Activated CD4-positive, alpha-beta T cell treated with anti-CD3 and anti-CD28 coated beads, Interleukin-2, amount 10 ng/mL, durations not matched to agents 7 days and 5 days (primary cell): ENCODE measurements around the gene DSCAML1. TPM values are rescaled to one million over a fixed set of nuclear protein-coding genes. Genes with fewer than 3 reads are reported as not detected.

Experiments
- CTCF ChIA-PET: fragments of 350-600 bp; sonication (Branson Sonifier 250); formaldehyde crosslinking; loops from one replicate; lab custom pipeline; 2021; ENCODE audit warnings: antibody characterized with exemption; lab: Charles Lee
- POLR2A ChIA-PET: fragments of 350-600 bp; sonication (Branson Sonifier 250); formaldehyde crosslinking; loops from one replicate; lab custom pipeline; 2021; ENCODE audit warnings: antibody characterized with exemption; lab: Charles Lee
- DNase-seq: peaks from one replicate; pipeline ENCODE4 v3.0.0-alpha.2; 2020
- H3K27ac Mint-ChIP-seq: one replicate; pipeline ENCODE4 v1.8.0; 2021; ENCODE audit warnings: mild to moderate bottlenecking, moderate library complexity, mixed read lengths
- H3K27me3 Mint-ChIP-seq: one replicate; pipeline ENCODE4 v1.8.0; 2021; ENCODE audit warnings: mixed read lengths
- H3K36me3 Mint-ChIP-seq: one replicate; pipeline ENCODE4 v1.8.0; 2021; ENCODE audit warnings: low read depth, mixed read lengths
- H3K4me1 Mint-ChIP-seq: one replicate; pipeline ENCODE4 v1.8.0; 2021; ENCODE audit warnings: mixed read lengths
- H3K4me3 Mint-ChIP-seq: one replicate; pipeline ENCODE4 v1.8.0; 2021; ENCODE audit warnings: mild to moderate bottlenecking, moderate library complexity, mixed read lengths
- H3K9me3 Mint-ChIP-seq: one replicate; pipeline ENCODE4 v1.8.0; 2021; ENCODE audit warnings: mixed read lengths
- total RNA-seq, 2 experiments: library from RNA; stranded (reverse); gene quantifications; one replicate each; pipeline ENCODE4 v1.2.3, GENCODE V29; 2021

Gene DSCAML1
- total RNA-seq, 2 experiments from 2014 or later: 0.02 to 0.25 TPM

DNA sequence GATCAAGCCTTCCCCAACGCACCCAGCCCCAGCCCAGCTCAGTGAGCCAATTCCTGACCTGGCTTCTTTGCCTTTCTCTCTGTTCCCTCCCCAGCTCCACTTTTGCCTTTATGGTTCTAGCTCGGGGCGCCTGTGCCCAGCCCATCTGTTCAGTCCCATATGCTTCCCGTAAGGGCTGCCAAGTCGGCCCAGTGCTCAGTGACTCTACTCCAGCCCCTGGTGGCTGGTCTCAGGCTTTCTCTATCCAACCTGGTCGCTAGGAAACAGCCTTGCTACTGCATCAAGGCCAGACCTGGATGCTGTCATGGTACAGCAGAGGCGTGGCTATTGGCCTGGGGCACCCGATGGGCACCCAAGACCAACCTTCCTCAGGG lies 178.0 kb downstream of the DSCAML1 start:
- Mint-ChIP-seq H3K4me1 (no peaks in the 10 kb centered on the region), H3K27ac (no peak overlapping the region), H3K4me3 (no peak overlapping the region), H3K36me3 (no peaks in the 10 kb centered on the region), H3K27me3 (peaks cover 11% of the 10 kb centered on the region), H3K9me3 (peaks cover 6% of the 10 kb centered on the region)
- DNase-seq: no peak
- CTCF ChIA-PET: interaction anchor here (0.6 to 1.3 kb wide), 2 partner anchors 13 to 370 kb away, joined by 4 to 5 read pairs; no protein-coding TSS in a partner anchor
- POLR2A ChIA-PET: no interaction called here

DNA sequence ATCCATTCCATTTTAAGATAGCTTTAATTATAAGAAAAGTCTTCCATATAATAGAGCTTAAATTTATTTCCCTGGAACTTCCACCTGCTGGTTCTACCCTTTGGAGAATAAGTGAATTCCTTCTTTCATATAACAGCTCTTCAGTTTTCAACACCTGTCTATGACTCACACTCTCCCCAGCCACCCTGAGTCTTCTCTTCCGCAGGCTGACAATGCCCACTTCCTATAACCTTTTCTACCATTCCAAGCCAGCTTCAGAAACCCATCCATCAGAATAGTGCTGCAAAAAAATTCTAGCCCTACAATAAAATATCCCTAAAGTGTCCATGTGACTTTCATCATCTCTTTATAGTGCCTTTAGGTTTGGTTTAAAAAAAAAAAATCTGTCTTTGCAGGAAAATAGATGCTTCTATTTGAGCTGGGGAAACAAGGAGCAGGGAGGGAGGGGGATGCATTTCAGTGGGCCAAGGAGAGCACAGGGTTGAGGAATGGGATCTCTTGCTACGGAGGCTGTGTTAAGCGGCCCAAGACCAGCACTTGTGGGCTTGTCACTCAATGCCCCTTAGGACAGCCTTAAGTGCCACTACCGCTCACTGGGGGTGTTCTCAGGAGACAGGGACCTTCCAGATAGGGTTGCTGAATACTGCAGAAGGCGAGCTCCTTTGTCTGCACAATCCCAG lies 178.6 kb downstream of the DSCAML1 start:
- CTCF ChIA-PET: interaction anchor here (0.6 to 1.3 kb wide), 4 partner anchors 10 to 371 kb away, joined by 3 to 5 read pairs (median 4); no protein-coding TSS in a partner anchor
- H3K4me1 Mint-ChIP-seq: no peaks in the 10 kb centered on the region
- H3K36me3 Mint-ChIP-seq: no peaks in the 10 kb centered on the region
- H3K27ac Mint-ChIP-seq: no peak overlapping the region
- H3K27me3 Mint-ChIP-seq: peaks cover 6% of the 10 kb centered on the region
- DNase-seq: no peak
- H3K9me3 Mint-ChIP-seq: peaks cover 6% of the 10 kb centered on the region
- no peak overlapping the region for H3K4me3 Mint-ChIP-seq
- POLR2A ChIA-PET: no interaction called here

DNA sequence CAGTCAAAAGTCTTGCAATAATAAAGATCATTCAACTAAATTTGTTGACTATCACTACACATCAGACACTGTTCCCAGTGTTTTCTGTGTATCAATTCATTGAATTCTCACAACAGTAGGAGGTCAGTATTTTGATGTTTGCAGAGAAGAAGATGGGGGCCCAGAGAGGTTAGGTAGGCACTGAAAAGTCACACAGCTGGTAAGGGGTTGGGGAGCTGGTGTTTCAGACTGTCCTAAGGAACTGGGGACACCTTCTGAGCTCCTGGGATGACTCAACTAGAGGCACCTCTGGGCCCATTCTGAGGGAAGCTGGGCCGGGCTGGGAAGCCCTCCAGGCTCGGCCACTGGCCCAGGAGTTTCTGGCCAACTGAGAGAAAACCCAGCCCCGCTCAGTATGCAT lies 180.0 kb downstream of the DSCAML1 start:
- Mint-ChIP-seq H3K4me3 (no peak overlapping the region), H3K27me3 (peaks cover 6% of the 10 kb centered on the region), H3K9me3 (peaks cover 6% of the 10 kb centered on the region), H3K27ac (no peak overlapping the region), H3K36me3 (no peaks in the 10 kb centered on the region), H3K4me1 (no peaks in the 10 kb centered on the region)
- ChIA-PET POLR2A (interaction anchor here (0.6 kb wide), 1 partner anchor 30 kb away, joined by 4 read pairs; no protein-coding TSS in a partner anchor), CTCF (interaction anchor here (1.0 to 1.2 kb wide), 2 partner anchors 8 to 23 kb away, joined by 3 read pairs; no protein-coding TSS in a partner anchor)
- DNase-seq: no peak

DNA sequence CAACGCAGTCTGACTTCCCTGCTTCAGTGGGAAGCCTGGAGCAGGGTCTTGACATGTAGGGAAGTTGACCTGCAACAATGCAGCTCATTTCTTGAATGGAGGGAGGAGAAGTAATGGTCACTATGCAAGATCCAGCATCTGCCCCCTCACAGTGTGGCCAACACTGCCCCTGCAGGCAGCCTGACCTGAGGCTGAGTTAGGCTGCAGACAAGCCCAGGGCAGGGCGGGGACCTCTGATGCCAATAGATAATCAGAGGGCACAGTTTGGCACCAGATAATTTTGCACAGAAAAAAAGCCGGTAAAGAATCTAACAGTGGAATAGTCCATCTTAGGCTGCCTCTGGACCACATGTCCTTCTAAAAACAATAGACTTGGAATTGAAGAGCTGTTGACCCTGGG lies 182.3 kb downstream of the DSCAML1 start:
- peaks cover 3% of the 10 kb centered on the region for H3K4me1 Mint-ChIP-seq
- H3K9me3 Mint-ChIP-seq: no peaks in the 10 kb centered on the region
- H3K4me3 Mint-ChIP-seq: no peak overlapping the region
- ChIA-PET CTCF (no interaction called here), POLR2A (no interaction called here)
- DNase-seq: no peak
- no peak overlapping the region for H3K27ac Mint-ChIP-seq
- H3K36me3 Mint-ChIP-seq: no peaks in the 10 kb centered on the region
- H3K27me3 Mint-ChIP-seq: no peaks in the 10 kb centered on the region

DNA sequence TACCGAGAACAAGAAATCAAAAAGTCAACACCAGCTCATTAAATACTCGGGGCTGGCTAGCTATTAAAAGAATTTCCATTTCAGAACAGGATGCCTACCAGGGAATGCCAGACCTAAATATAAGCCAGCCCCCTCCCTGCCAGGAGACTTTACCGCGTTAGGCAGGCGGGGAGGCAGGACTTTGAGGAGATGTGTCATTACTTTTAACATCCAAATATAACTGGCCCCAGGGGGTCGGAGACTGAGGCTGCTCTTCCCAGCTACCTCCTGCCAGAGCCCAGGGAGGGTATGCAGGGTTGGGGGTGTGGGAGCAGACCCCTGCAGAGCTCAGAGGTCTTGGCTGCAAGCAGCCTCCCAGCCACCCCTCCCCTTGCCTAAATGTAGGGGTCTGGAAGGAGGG lies 183.5 kb downstream of the DSCAML1 start:
- H3K27ac Mint-ChIP-seq: no peak overlapping the region
- H3K36me3 Mint-ChIP-seq: no peaks in the 10 kb centered on the region
- no peaks in the 10 kb centered on the region for H3K27me3 Mint-ChIP-seq
- H3K9me3 Mint-ChIP-seq: no peaks in the 10 kb centered on the region
- POLR2A ChIA-PET: no interaction called here
- CTCF ChIA-PET: interaction anchor here (0.9 to 1.4 kb wide), 2 partner anchors 13 to 187 kb away, joined by 3 read pairs; no protein-coding TSS in a partner anchor
- peaks cover 3% of the 10 kb centered on the region for H3K4me1 Mint-ChIP-seq
- DNase-seq: no peak
- H3K4me3 Mint-ChIP-seq: no peak overlapping the region

DNA sequence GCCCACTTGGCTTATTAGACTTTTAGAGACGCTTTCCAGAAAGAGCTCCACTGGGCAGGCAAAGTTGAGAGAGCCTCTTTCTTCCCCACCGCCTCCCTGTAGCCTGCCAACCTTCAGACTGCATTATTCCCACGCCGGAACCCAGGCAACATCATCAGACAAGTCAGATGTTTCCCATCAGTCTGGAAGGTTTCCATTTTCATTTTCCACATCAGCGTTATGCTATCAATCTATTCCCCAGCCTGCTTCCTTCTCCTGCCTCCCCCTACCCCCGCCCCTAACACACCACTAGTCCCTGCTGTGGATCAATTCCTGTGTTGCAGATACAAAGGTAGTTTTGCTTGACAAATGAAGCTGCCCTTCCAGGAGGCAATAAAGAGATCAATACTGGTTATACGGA lies 184.8 kb downstream of the DSCAML1 start:
- no peak overlapping the region for H3K27ac Mint-ChIP-seq
- no peak overlapping the region for H3K4me3 Mint-ChIP-seq
- no peaks in the 10 kb centered on the region for H3K36me3 Mint-ChIP-seq
- CTCF ChIA-PET: interaction anchor here (2.4 kb wide), 1 partner anchor 9 kb away, joined by 11 read pairs; no protein-coding TSS in a partner anchor
- DNase-seq: no peak
- POLR2A ChIA-PET: no interaction called here
- H3K27me3 Mint-ChIP-seq: no peaks in the 10 kb centered on the region
- H3K9me3 Mint-ChIP-seq: no peaks in the 10 kb centered on the region
- H3K4me1 Mint-ChIP-seq: peaks cover 4% of the 10 kb centered on the region

DNA sequence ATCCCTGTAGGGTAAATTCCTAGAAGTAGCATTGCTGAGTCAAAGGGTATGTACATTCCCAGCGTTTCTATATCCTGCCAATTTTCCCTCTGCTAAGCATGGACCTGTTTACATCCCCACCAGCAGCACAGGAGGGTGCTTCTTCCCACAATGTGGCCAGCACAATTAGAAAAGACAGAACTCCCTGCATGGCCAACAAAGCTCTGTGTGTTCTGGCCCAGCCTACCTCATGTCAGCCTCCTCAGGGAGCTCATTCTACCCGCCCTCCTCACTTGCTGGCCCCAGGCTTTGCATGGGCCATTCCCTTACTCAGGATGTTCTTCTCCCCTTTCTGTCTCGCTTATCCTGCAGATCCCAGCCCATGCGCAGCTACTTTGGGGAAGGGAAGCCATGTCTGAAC lies 186.1 kb downstream of the DSCAML1 start:
- no peaks in the 10 kb centered on the region for H3K36me3 Mint-ChIP-seq
- POLR2A ChIA-PET: no interaction called here

DNA sequence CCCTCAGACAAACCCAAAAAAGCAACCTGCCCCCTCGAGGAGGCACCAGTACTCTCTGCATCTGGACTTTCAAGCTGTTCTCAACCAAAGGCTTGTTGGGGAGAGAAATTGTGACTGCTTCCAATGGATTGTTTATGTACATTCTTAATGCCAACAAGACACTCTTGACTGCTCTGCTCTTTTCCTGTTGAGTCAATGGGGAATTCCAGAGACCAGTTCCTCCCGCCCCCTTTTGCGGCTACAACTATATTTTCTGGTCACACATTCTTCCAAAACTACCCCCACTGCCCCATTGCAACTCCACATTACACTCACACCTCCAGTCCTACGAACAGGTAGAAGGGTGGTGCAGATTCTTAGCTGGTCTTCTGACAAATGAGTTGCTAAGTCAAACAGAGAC lies 187.0 kb downstream of the DSCAML1 start:
- Mint-ChIP-seq H3K27me3 (no peaks in the 10 kb centered on the region), H3K4me3 (no peak overlapping the region), H3K9me3 (no peaks in the 10 kb centered on the region), H3K4me1 (peaks cover 18% of the 10 kb centered on the region), H3K36me3 (no peaks in the 10 kb centered on the region), H3K27ac (no peak overlapping the region)
- CTCF ChIA-PET: interaction anchor here (2.4 kb wide), 1 partner anchor 11 kb away, joined by 11 read pairs; no protein-coding TSS in a partner anchor
- DNase-seq: no peak
- POLR2A ChIA-PET: no interaction called here

More for the DNA sequence above, 186.1 kb downstream of the DSCAML1 start:
- Mint-ChIP-seq H3K9me3 (no peaks in the 10 kb centered on the region), H3K27me3 (no peaks in the 10 kb centered on the region), H3K4me3 (no peak overlapping the region), H3K27ac (no peak overlapping the region), H3K4me1 (peaks cover 16% of the 10 kb centered on the region)
- DNase-seq: no peak
- CTCF ChIA-PET: interaction anchor here (0.8 to 2.4 kb wide), 2 partner anchors 10 to 12 kb away, joined by 3 to 11 read pairs; no protein-coding TSS in a partner anchor

DNA sequence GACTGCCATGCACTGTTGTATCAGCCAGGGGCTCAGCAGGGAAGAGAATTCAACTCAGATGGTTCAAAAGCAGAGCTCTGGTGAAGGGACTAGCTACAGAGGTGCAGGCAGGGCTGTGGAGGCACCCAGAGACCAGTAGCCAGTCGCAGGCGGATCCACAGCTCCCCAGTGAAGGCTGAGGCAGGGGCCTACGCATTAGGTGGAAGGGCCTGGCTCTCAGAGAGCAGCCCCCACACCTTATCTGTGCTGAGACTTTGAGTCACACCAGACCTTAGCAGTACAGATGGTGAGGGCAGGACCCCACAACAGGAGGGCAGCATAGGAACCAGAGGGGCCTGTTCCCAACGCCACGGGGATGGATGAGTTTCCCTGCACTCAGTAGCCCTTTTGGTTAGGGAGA lies 189.6 kb downstream of the DSCAML1 start:
- no peaks in the 10 kb centered on the region for H3K9me3 Mint-ChIP-seq
- H3K36me3 Mint-ChIP-seq: no peaks in the 10 kb centered on the region
- POLR2A ChIA-PET: no interaction called here
- H3K27me3 Mint-ChIP-seq: no peaks in the 10 kb centered on the region
- CTCF ChIA-PET: no interaction called here
- no peak overlapping the region for H3K27ac Mint-ChIP-seq
- DNase-seq: no peak
- peaks cover 18% of the 10 kb centered on the region for H3K4me1 Mint-ChIP-seq
- H3K4me3 Mint-ChIP-seq: no peak overlapping the region

DNA sequence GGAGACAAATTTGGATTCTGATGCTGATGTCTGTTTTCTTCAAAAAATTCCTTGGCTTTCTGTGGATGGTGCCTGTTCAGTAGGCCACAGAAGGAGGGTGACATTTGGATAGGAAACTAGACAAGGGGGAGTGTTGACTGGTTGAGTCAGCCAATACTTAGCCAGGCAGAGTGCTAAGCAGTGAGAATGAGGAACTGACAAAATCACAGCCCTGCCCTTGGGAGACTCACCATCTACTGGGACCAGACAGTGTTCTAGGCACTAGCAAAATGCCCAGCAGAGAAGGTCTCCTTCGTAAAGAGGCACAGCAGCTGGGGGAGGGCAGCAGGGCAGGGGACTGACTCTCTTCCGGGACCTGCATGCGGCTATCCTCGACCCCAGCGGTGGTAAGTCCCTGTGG lies 190.2 kb downstream of the DSCAML1 start:
- ChIA-PET CTCF (interaction anchor here (0.6 kb wide), 1 partner anchor 22 kb away, joined by 3 read pairs; no protein-coding TSS in a partner anchor), POLR2A (no interaction called here)
- no peak for DNase-seq
- no peak overlapping the region for H3K27ac Mint-ChIP-seq
- H3K36me3 Mint-ChIP-seq: no peaks in the 10 kb centered on the region
- no peaks in the 10 kb centered on the region for H3K9me3 Mint-ChIP-seq
- H3K27me3 Mint-ChIP-seq: no peaks in the 10 kb centered on the region
- H3K4me3 Mint-ChIP-seq: no peak overlapping the region
- peaks cover 18% of the 10 kb centered on the region for H3K4me1 Mint-ChIP-seq

DNA sequence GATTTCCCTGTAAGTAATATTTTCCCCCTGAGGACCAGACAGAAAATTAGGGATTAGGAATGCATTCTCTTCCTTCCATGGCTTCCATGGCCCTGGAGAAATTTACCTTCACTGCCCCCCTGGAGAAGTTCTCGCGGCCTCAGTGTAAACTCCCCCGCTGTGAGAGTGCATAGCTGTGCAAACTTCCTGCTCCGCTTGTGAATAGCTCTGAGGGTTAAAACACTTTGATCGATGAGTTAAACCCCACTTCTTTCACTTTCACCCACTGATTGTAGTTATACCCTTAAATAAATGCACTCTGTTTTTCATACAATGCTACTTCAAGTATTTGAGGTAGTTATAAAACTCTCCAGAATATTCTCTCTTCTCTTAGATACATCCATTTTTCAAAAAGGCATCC lies 190.8 kb downstream of the DSCAML1 start:
- peaks cover 2% of the 10 kb centered on the region for H3K27me3 Mint-ChIP-seq
- no peak overlapping the region for H3K4me3 Mint-ChIP-seq
- peaks cover 18% of the 10 kb centered on the region for H3K4me1 Mint-ChIP-seq
- CTCF ChIA-PET: interaction anchor here (0.6 kb wide), 1 partner anchor 23 kb away, joined by 3 read pairs; no protein-coding TSS in a partner anchor
- no peaks in the 10 kb centered on the region for H3K9me3 Mint-ChIP-seq
- peak; percentile 20 for DNase-seq
- POLR2A ChIA-PET: no interaction called here
- H3K36me3 Mint-ChIP-seq: no peaks in the 10 kb centered on the region
- no peak overlapping the region for H3K27ac Mint-ChIP-seq

DNA sequence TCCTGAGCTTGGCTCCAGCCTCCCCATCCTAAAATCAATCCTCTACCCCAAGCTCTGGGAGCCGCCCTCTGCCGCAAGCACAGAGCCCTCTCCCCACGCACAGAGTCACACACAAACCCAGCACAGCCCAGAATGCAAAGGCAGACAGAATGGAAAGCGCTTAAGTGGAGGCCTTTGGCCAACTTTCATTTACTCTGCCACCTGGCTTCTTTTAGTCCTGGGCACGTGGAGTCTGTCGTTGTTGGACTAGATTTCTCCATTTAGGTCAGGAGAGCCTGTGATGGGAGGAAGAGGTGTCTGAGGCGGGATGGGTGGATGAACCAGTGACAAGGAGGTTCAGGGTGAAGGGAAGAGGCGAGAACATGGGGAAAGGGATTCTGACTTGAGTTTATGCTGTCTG lies 191.7 kb downstream of the DSCAML1 start:
- no peaks in the 10 kb centered on the region for H3K36me3 Mint-ChIP-seq
- no peak overlapping the region for H3K27ac Mint-ChIP-seq
- no peak overlapping the region for H3K4me3 Mint-ChIP-seq
- peaks cover 18% of the 10 kb centered on the region for H3K4me1 Mint-ChIP-seq
- POLR2A ChIA-PET: no interaction called here
- CTCF ChIA-PET: no interaction called here
- no peaks in the 10 kb centered on the region for H3K9me3 Mint-ChIP-seq
- DNase-seq: no peak
- H3K27me3 Mint-ChIP-seq: peaks cover 3% of the 10 kb centered on the region

DNA sequence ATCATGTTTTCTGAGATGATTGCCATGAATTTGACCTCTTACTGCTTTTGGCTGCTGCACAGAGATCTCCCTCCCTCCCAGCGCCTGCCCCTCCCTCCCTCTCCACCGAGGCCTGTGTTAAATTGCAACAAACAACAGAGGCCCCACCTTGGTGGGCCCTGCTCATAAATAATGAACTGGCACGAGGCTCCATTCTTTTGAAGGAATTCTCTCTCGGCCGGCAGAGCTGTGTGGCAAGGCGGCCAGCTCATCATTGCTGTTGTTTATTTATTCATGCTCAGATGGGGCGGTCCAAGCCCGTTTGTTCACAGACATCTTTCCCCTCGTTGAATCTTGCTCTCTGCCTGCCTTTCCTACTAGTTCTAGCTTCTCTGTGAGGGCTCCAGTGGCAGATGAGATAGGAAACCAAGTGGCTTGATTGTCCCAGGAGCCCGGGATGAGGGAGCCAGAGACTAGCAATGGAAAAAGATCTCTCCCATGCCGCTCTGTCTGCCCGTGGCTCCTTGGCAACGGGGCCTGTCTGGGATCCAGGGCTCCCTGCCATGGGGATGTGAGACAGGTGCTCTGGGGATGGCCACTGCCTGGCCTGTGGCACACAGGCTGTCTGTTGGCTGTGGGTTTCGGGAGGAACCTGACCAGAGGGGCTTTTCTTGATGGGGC lies 192.6 kb downstream of the DSCAML1 start:
- Mint-ChIP-seq H3K4me3 (no peak overlapping the region), H3K27me3 (peaks cover 7% of the 10 kb centered on the region), H3K4me1 (peaks cover 14% of the 10 kb centered on the region), H3K27ac (no peak overlapping the region), H3K36me3 (no peaks in the 10 kb centered on the region), H3K9me3 (no peaks in the 10 kb centered on the region)
- DNase-seq: no peak
- ChIA-PET POLR2A (no interaction called here), CTCF (no interaction called here)
